Esophagus muscularis mucosa (tissue), 4 donors: Measurements from ENCODE around the gene AIF1. TPM values are rescaled to one million over a fixed set of nuclear protein-coding genes. Genes with fewer than 3 reads are reported as not detected.

Experiments
- DNase-seq: peaks from one replicate; pipeline ENCODE4 v3.0.0-alpha.2; 2017; ENCODE audit errors: extremely low spot score
- H3K27ac ChIP-seq, 4 donors: fragments of 200-600 bp; sonication (generic); replicated peaks in 1 of 4; 1 replicate in 3 of 4; 2 replicates in 1 of 4; pipeline ENCODE4 v1.5.1; 2016 to 2019; ENCODE audit warnings: mild to moderate bottlenecking in 1 of 4
- H3K27me3 ChIP-seq, 4 donors: fragments of 200-600 bp; sonication (generic); one replicate each; pipeline versions ENCODE4 v1.5.1 to v1.6.0; 2016 to 2019
- H3K36me3 ChIP-seq, 4 donors: fragments of 200-600 bp; sonication (generic); one replicate each; pipeline ENCODE4 v1.5.1; 2016 to 2019
- H3K4me1 ChIP-seq, 4 donors: fragments of 200-600 bp; sonication (generic); one replicate each; pipeline ENCODE4 v1.5.1; 2016 to 2019
- H3K4me3 ChIP-seq, 4 donors: fragments of 200-600 bp; sonication (generic); 1 replicate in 2 of 4; 2 replicates in 2 of 4; pipeline ENCODE4 v1.5.1; 2016 to 2019; ENCODE audit warnings: mild to moderate bottlenecking in 4 of 4, moderate library complexity in 1 of 4
- H3K9me3 ChIP-seq, 4 donors: fragments of 200-600 bp; sonication (generic); 1 replicate in 3 of 4; 2 replicates in 1 of 4; pipeline ENCODE4 v1.5.1; 2016 to 2019
- CTCF ChIP-seq, 3 experiments: fragments of 200-600 bp in 2 of 3; fragments of 450-650 bp in 1 of 3; sonication (generic) in 2 of 3; IDR thresholded peaks; one replicate each; pipeline ENCODE4 v1.5.1; 2017 to 2019; ENCODE audit warnings: antibody characterized with exemption in 3 of 3, mild to moderate bottlenecking in 2 of 3, moderate library complexity in 1 of 3
- EP300 ChIP-seq: sonication (generic); formaldehyde crosslinking; IDR thresholded peaks from one replicate; pipeline ENCODE4 v1.6.1; 2017; ENCODE audit warnings: antibody characterized with exemption
- POLR2A ChIP-seq: fragments of 450-650 bp; IDR thresholded peaks from one replicate; pipeline ENCODE4 v1.6.1; 2017; ENCODE audit warnings: antibody characterized with exemption, moderate library complexity, mild to moderate bottlenecking, low read depth
- POLR2AphosphoS5 ChIP-seq, 2 donors: sonication (generic); formaldehyde crosslinking; IDR thresholded peaks; one replicate each; pipeline ENCODE4 v1.6.1; 2017; ENCODE audit warnings: antibody characterized with exemption in 2 of 2
- WGBS: methylation state at CpG from one replicate; pipeline ENCODE4 v1.1.5; 2018; 5-methylcytosine and 5-hydroxymethylcytosine counted together
- intact Hi-C: fragments of 100-400 bp; cut with DNase I; formaldehyde crosslinking; loops from one replicate; pipeline ENCODE4 v1.15.1; 2023
- total RNA-seq, 4 donors: library from RNA; depleted of rRNA; stranded (reverse); fragments of >200 nt; gene quantifications; one replicate each; pipeline versions ENCODE4 v1.1.0 to v1.2.1, GENCODE V29; 2016

Gene AIF1
- total RNA-seq, 4 donors from 2014 or later: 9.4 to 41.9 (median 14.4) TPM

- no peak for DNase-seq
- intact Hi-C loops: no loop called here
- WGBS: 81% methylated on average over 4 of the region's 4 CpGs
- H3K27me3 ChIP-seq: no peaks in the 10 kb centered on the region
- no peak for TF ChIP-seq EP300
- no peak for TF ChIP-seq POLR2AphosphoS5 (IDR thresholded peaks at IDR 0.05)
- no peak for TF ChIP-seq POLR2A
- TF ChIP-seq CTCF (IDR thresholded peaks at IDR 0.05): no peak
- peaks cover 97 to 100% (median 100%) of the 10 kb centered on the region in 4 donors for H3K36me3 ChIP-seq
- H3K9me3 ChIP-seq: no peaks in the 10 kb centered on the region
- no peak overlapping the region for H3K27ac ChIP-seq
- H3K4me3 ChIP-seq: no peak overlapping the region
- no peaks in the 10 kb centered on the region for H3K4me1 ChIP-seq
Observed at GRCh38 chr6:31641370-31641769, 26.3 kb downstream of the AIF1 start.

GRCh38 chr6:31642798-31643570 lies 27.9 kb downstream of the AIF1 start:
- Histone ChIP-seq H3K9me3 (no peaks in the 10 kb centered on the region), H3K27ac (no peak overlapping the region), H3K4me3 (no peak overlapping the region), H3K36me3 (peaks cover 95 to 100% (median 99%) of the 10 kb centered on the region in 4 donors), H3K4me1 (no peaks in the 10 kb centered on the region), H3K27me3 (no peaks in the 10 kb centered on the region)
- intact Hi-C loops: no loop called here
- DNase-seq: no peak
- WGBS: 90% methylated on average over 5 of the region's 6 CpGs
- no peak for TF ChIP-seq POLR2AphosphoS5 (IDR thresholded peaks at IDR 0.05)
- no peak for TF ChIP-seq EP300
- no peak for TF ChIP-seq CTCF (IDR thresholded peaks at IDR 0.05)
- no peak for TF ChIP-seq POLR2A

GRCh38 chr6:31643818-31644454 lies 28.9 kb downstream of the AIF1 start:
- H3K36me3 ChIP-seq: peaks cover 95 to 100% (median 99%) of the 10 kb centered on the region in 4 donors
- no peaks in the 10 kb centered on the region for H3K27me3 ChIP-seq
- TF ChIP-seq POLR2A (no peak), POLR2AphosphoS5 (IDR thresholded peaks at IDR 0.05) (no peak), EP300 (no peak), CTCF (IDR thresholded peaks at IDR 0.05) (no peak)
- H3K4me1 ChIP-seq: no peaks in the 10 kb centered on the region
- intact Hi-C loops: no loop called here
- H3K4me3 ChIP-seq: no peak overlapping the region
- WGBS: 92% methylated on average over 9 of the region's 17 CpGs
- H3K27ac ChIP-seq: no peak overlapping the region
- H3K9me3 ChIP-seq: no peaks in the 10 kb centered on the region
- no peak for DNase-seq

DNA sequence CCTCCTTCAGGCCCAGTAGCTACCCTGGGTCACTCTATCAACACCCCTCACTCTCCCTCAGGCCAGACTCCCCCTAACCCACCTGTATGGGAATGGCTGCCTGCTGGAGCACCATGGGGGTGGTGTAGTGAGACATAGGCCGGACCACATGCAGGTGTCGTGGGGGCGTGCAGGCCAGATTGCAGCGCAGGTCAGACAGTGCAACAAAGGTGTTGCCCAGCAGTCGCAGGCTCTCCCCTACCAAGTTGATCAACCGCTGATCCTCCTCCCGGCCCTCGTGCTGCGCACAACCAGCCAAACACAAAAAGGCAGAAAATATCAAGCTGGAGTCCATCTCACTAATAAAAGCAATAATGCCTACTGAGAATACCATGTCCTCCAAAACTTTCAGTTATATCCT lies 30.3 kb downstream of the AIF1 start:
- Histone ChIP-seq H3K9me3 (no peaks in the 10 kb centered on the region), H3K27me3 (no peaks in the 10 kb centered on the region), H3K27ac (no peak overlapping the region), H3K4me3 (no peak overlapping the region), H3K36me3 (peaks cover 86 to 100% (median 95%) of the 10 kb centered on the region in 4 donors), H3K4me1 (peaks cover 2 to 11% (median 8%) of the 10 kb centered on the region in 4 donors)
- DNase-seq: no peak
- TF ChIP-seq POLR2A: no peak
- TF ChIP-seq POLR2AphosphoS5 (IDR thresholded peaks at IDR 0.05): no peak
- TF ChIP-seq CTCF (IDR thresholded peaks at IDR 0.05): no peak
- TF ChIP-seq EP300: no peak
- intact Hi-C loops: no loop called here
- WGBS: 94% methylated on average over 5 of the region's 9 CpGs
